ENCODE results near the gene CACNG8. TPM values are rescaled to one million over a fixed set of nuclear protein-coding genes. Genes with fewer than 3 reads are reported as not detected.

CACNG8 gene
- total RNA-seq, 2 experiments from 2014 or later = 0.05 TPM; not detected in 1

Other genes starting within 250 kb of the CACNG8 start
- gene NLRP12, start 138.6 kb upstream of the CACNG8 start, total RNA-seq = under 1 TPM in 1 of 2 experiments, not detected in 1; 0.08 TPM
- gene MYADM, start 95.1 kb upstream of the CACNG8 start, total RNA-seq = 100 to 1,000 TPM; 109 TPM
- gene PRKCG, start 80.7 kb upstream of the CACNG8 start, total RNA-seq = not detected
- not detected for gene CACNG7, start 53.7 kb upstream of the CACNG8 start, total RNA-seq
- gene CACNG6, start 28.7 kb downstream of the CACNG8 start, total RNA-seq = not detected
- not detected for gene VSTM1, start 101.0 kb downstream of the CACNG8 start, total RNA-seq
- not detected for gene TARM1, start 118.4 kb downstream of the CACNG8 start, total RNA-seq
- under 1 TPM in 1 of 2 experiments, not detected in 1; 0.40 TPM for gene OSCAR, start 137.9 kb downstream of the CACNG8 start, total RNA-seq
- 100 to 1,000 TPM; 115 to 116 TPM for gene NDUFA3, start 139.9 kb downstream of the CACNG8 start, total RNA-seq
- 10 to 100 TPM; 44.4 to 47.1 TPM for gene TFPT, start 152.7 kb downstream of the CACNG8 start, total RNA-seq
- 10 to 100 TPM; 53.5 to 55.0 TPM for gene PRPF31, start 152.8 kb downstream of the CACNG8 start, total RNA-seq
- 10 to 100 TPM; 62.6 to 66.9 TPM for gene CNOT3, start 174.8 kb downstream of the CACNG8 start, total RNA-seq
- gene LENG1, start 196.8 kb downstream of the CACNG8 start, total RNA-seq = 1 to 10 TPM; 8.3 to 9.2 TPM
- gene TMC4, start 210.2 kb downstream of the CACNG8 start, total RNA-seq = 1 to 10 TPM; 2.8 to 3.2 TPM
- 10 to 100 TPM; 90.8 to 93.4 TPM for gene MBOAT7, start 226.6 kb downstream of the CACNG8 start, total RNA-seq
- 10 to 100 TPM; 10.9 to 13.6 TPM for gene TSEN34, start 228.4 kb downstream of the CACNG8 start, total RNA-seq
- gene RPS9, start 237.9 kb downstream of the CACNG8 start, total RNA-seq = 1,000 to 10,000 TPM; 1,045 to 1,051 TPM

All from activated CD4-positive, alpha-beta memory T cell treated with anti-CD3 and anti-CD28 coated beads, Interleukin-2, amount 10 ng/mL, durations not matched to agents 7 days and 5 days (primary cell).